HepG2 (cell line): Measurements from ENCODE around the gene MDFI. TPM values are rescaled to one million over a fixed set of nuclear protein-coding genes. Genes with fewer than 3 reads are reported as not detected.

Experiments used
- ATAC-seq: fragments of 200-7000 bp; cut with Tn5 transposase; 3 replicates; pipeline ENCODE4 v1.9.1; 2020; ENCODE audit warnings: mild to moderate bottlenecking, moderate library complexity
- BruUV-seq: library from RNA; stranded (reverse); fragments of 400-500 nt; replicated peaks from 2 replicates; lab custom pipeline; 2021; lab: Mats Ljungman, UMichigan
- CTCF ChIA-PET: fragments of 300-600 bp; formaldehyde crosslinking; extraction: SDS; loops from one replicate; lab custom pipeline; 2021; ENCODE audit warnings: low total read pairs, inconsistent platforms, low intra/inter-chr PET ratio; lab: Yijun Ruan, JAX
- POLR2A ChIA-PET: fragments of 350-600 bp; sonication (Branson Sonifier 250); formaldehyde crosslinking; loops from one replicate; lab custom pipeline; 2020; ENCODE audit warnings: antibody characterized with exemption, inconsistent platforms; lab: Yijun Ruan, JAX
- DNase-seq: peaks from one replicate; pipeline ENCODE4 v3.0.0-alpha.2; 2015; ENCODE audit warnings: low spot score
- FAIRE-seq: peaks from 3 replicates; lab custom pipeline; 2011; peaks lifted over from hg19 to GRCh38; lab: Jason Lieb, UNC
- H2AFZ ChIP-seq: one replicate; pipeline ENCODE4 v1.6.1; 2011; ENCODE audit warnings: low read length, inconsistent platforms
- H3K27ac ChIP-seq: fragments of 300-600 bp; 3 replicates; pipeline ENCODE4 v1.8.0; 2011; ENCODE audit warnings: mixed run types, mild to moderate bottlenecking, mixed read lengths, low read length, inconsistent platforms; ENCODE audit not compliant: insufficient read depth; ENCODE audit errors: extremely low read length
- H3K27me3 ChIP-seq, 2 experiments: fragments of 200-600 bp in 1 of 2; 2 replicates in 1 of 2; 3 replicates in 1 of 2; pipeline versions ENCODE4 v1.6.0 to v1.8.0; 2011; ENCODE audit warnings: low read length in 2 of 2, mild to moderate bottlenecking in 2 of 2, moderate library complexity in 2 of 2, inconsistent platforms in 1 of 2; ENCODE audit not compliant: insufficient read depth in 2 of 2, control insufficient read depth in 1 of 2
- H3K36me3 ChIP-seq, 2 experiments: fragments of 200-600 bp in 1 of 2; replicated peaks in 1 of 2; 2 replicates in 1 of 2; 3 replicates in 1 of 2; pipeline versions ENCODE4 v1.5.1 to v1.8.0; 2011; ENCODE audit warnings: low read length in 2 of 2, inconsistent platforms in 1 of 2; ENCODE audit not compliant: insufficient read depth in 2 of 2, control insufficient read depth in 1 of 2
- H3K4me1 ChIP-seq: 2 replicates; pipeline ENCODE4 v1.5.1; 2012; ENCODE audit warnings: low read length, inconsistent platforms; ENCODE audit not compliant: insufficient read depth
- H3K4me2 ChIP-seq: 2 replicates; pipeline ENCODE4 v1.6.0; 2011; ENCODE audit warnings: low read depth, low read length, inconsistent platforms
- H3K4me3 ChIP-seq, 3 experiments: fragments of 200-600 bp in 1 of 3; sonication (generic), shearing (Covaris generic) in 1 of 3; replicated peaks in 1 of 3; 2 replicates each; pipeline ENCODE4 v1.5.1; 2011 to 2016; ENCODE audit warnings: low read length in 3 of 3, inconsistent platforms in 2 of 3, low read depth in 2 of 3, mild to moderate bottlenecking in 2 of 3, control low read depth in 1 of 3, mixed read lengths in 1 of 3; ENCODE audit not compliant: insufficient read depth in 1 of 3
- H3K79me2 ChIP-seq: one replicate; pipeline ENCODE4 v1.6.1; 2011; ENCODE audit warnings: low read length, inconsistent platforms; ENCODE audit not compliant: insufficient read depth
- H3K9ac ChIP-seq: 2 replicates; pipeline ENCODE4 v1.6.0; 2011; ENCODE audit warnings: mild to moderate bottlenecking, low read depth, low read length, inconsistent platforms; ENCODE audit not compliant: insufficient read depth
- H3K9me3 ChIP-seq: 2 replicates; pipeline ENCODE4 v1.5.1; 2012; ENCODE audit warnings: mild to moderate bottlenecking, low read length
- H4K20me1 ChIP-seq: 2 replicates; pipeline ENCODE4 v1.6.0; 2011; ENCODE audit warnings: inconsistent platforms, mild to moderate bottlenecking, low read length, moderate library complexity; ENCODE audit not compliant: insufficient read depth
- AKNA ChIP-seq: sonication (generic); formaldehyde crosslinking; IDR thresholded peaks from 2 replicates; pipeline ENCODE4 v1.4.0; 2020; ENCODE audit warnings: missing genetic modification reagents, borderline replicate concordance
- FOXK2 ChIP-seq: fragments of 450-650 bp; IDR thresholded peaks from 2 replicates; pipeline ENCODE4 v1.6.1; 2016
- GZF1 ChIP-seq: sonication (generic); formaldehyde crosslinking; IDR thresholded peaks from 2 replicates; pipeline ENCODE4 v1.5.1; 2020; ENCODE audit warnings: mild to moderate bottlenecking, missing genetic modification reagents
- HMGXB4 ChIP-seq, 2 experiments: sonication (generic) in 1 of 2; formaldehyde crosslinking in 1 of 2; IDR thresholded peaks; 2 replicates each; pipeline versions ENCODE4 v1.4.0 to v1.6.1; 2018 to 2020; ENCODE audit warnings: missing genetic modification reagents in 2 of 2, borderline replicate concordance in 1 of 2, low read depth in 1 of 2, mild to moderate bottlenecking in 1 of 2, missing biosample characterization in 1 of 2
- RXRB ChIP-seq: IDR thresholded peaks from 2 replicates; pipeline ENCODE4 v1.6.1; 2016; ENCODE audit warnings: borderline replicate concordance, missing genetic modification reagents, missing compliant biosample characterization
- SRSF9 ChIP-seq: fragments of 200-400 bp; formaldehyde crosslinking; IDR thresholded peaks from 2 replicates; pipeline ENCODE4 v1.6.1; 2018; ENCODE audit warnings: borderline replicate concordance, mild to moderate bottlenecking, low read depth, low read length; ENCODE audit not compliant: insufficient read depth, poor library complexity, severe bottlenecking
- SSRP1 ChIP-seq: IDR thresholded peaks from 2 replicates; pipeline ENCODE4 v1.6.1; 2016; ENCODE audit warnings: control low read depth
- ZBTB20 ChIP-seq: sonication (generic); formaldehyde crosslinking; IDR thresholded peaks from 2 replicates; pipeline ENCODE4 v1.8.1; 2023; ENCODE audit warnings: missing genetic modification reagents, low read depth, mild to moderate bottlenecking, borderline replicate concordance
- ZNF367 ChIP-seq: sonication (generic); formaldehyde crosslinking; IDR thresholded peaks from 2 replicates; pipeline ENCODE4 v1.4.0; 2020; ENCODE audit warnings: missing genetic modification reagents, borderline replicate concordance
- ZNF567 ChIP-seq: sonication (generic); formaldehyde crosslinking; IDR thresholded peaks from 2 replicates; pipeline ENCODE4 v1.8.1; 2023; ENCODE audit warnings: mild to moderate bottlenecking, missing genetic modification reagents, borderline replicate concordance
- ZNF574 ChIP-seq: sonication (generic); formaldehyde crosslinking; IDR thresholded peaks from 2 replicates; pipeline ENCODE4 v1.4.0; 2020; ENCODE audit warnings: missing genetic modification reagents
- ZNF674 ChIP-seq: sonication (generic); formaldehyde crosslinking; IDR thresholded peaks from 2 replicates; pipeline ENCODE4 v1.5.0; 2020; ENCODE audit warnings: low read depth, mild to moderate bottlenecking, missing genetic modification reagents
- ZSCAN25 ChIP-seq: sonication (generic); formaldehyde crosslinking; IDR thresholded peaks from 2 replicates; pipeline ENCODE4 v1.8.0; 2022; ENCODE audit warnings: mild to moderate bottlenecking, missing genetic modification reagents
- WGBS: methylation state at CpG from one replicate; pipeline ENCODE4 v1.1.6; 2017; ENCODE audit warnings: low lambda C conversion rate; 5-methylcytosine and 5-hydroxymethylcytosine counted together
- in situ Hi-C: cut with HindIII; loops from 2 replicates; pipeline ENCODE4 v1.10.0; 2017; ENCODE audit warnings: low pct_unique_long_range_greater_than_20kb; ENCODE audit not compliant: extremely low pct_ligation_motif_present
- intact Hi-C: fragments of 100-400 bp; cut with micrococcal nuclease; formaldehyde crosslinking; loops from one replicate; pipeline ENCODE4 v1.10.0; 2022; ENCODE audit not compliant: unreplicated experiment
- polyA plus RNA-seq, 8 experiments: library from polyadenylated mRNA; depleted of rRNA in 3 of 8; stranded (reverse) in 7 of 8; unstranded in 1 of 8; fragments of >200 nt; fragmentation: Illumina TruSeq in 4 of 8; extraction: Trizol in 4 of 8; gene quantifications; 2 replicates each; pipeline versions ENCODE4 v1.2.1 to v1.2.3, GENCODE V29; 2011 to 2016; ENCODE audit warnings: low read depth in 4 of 8, missing spikeins in 1 of 8, mixed read lengths in 1 of 8; ENCODE audit not compliant: insufficient read depth in 1 of 8
- total RNA-seq, 5 experiments: library from RNA; depleted of rRNA; stranded (reverse); fragments of >200 nt; fragmentation: Illumina TruSeq; extraction: Trizol; gene quantifications; 2 replicates each; pipeline ENCODE4 v1.2.3, GENCODE V29; 2016; ENCODE audit warnings: low read depth in 1 of 5

Gene MDFI
- total and polyA plus RNA-seq, 2 of the 13 experiments (the other 11 are each of a cell fraction or from before 2014, with no cell fraction given) = 0.28 TPM; not detected in 1

GRCh38 chr6:41591859-41592502 is 46.3 kb upstream of the MDFI start:
- Histone ChIP-seq H3K9me3 (no peaks in the 10 kb centered on the region), H3K4me1 (peaks cover 19% of the 10 kb centered on the region), H2AFZ (no peak overlapping the region), H3K4me2 (no peak overlapping the region), H4K20me1 (peaks cover 9% of the 10 kb centered on the region; the same call in 1 of the 2 replicates), H3K27me3 (no peaks in the 10 kb centered on the region), H3K4me3 (no peak overlapping the region), H3K79me2 (no peaks in the 10 kb centered on the region), H3K27ac (no peak overlapping the region), H3K36me3 (peaks cover 49 to 91% of the 10 kb centered on the region in 2 experiments), H3K9ac (no peak overlapping the region)
- TSS peak; percentile 25 for BruUV-seq
- DNase-seq (peak; percentile 65), FAIRE-seq (peak; percentile 95), ATAC-seq (peak; percentile 73)
- 33% methylated on average over 7 of the region's 7 CpGs for WGBS
- ChIA-PET CTCF (interaction anchor here (0.9 to 4.5 kb wide), 8 partner anchors 9 to 224 kb away, joined by 3 to 66 read pairs (median 5); no protein-coding TSS in a partner anchor), POLR2A (interaction anchor here (1.1 kb wide), 1 partner anchor 13 kb away, joined by 3 read pairs; no protein-coding TSS in a partner anchor)
- intact Hi-C loops (loop anchor here (1.0 to 2.0 kb wide), 4 partner anchors 45 to 223 kb away; partner anchors contain the start of gene FOXP4), in situ Hi-C loops (loop anchor here (5.0 kb wide), 4 partner anchors 45 to 220 kb away; partner anchors contain the start of gene FOXP4)
- peak in 1 of 2 experiments; percentile 50; a peak in 1 of 4 replicates for TF ChIP-seq HMGXB4 (CRISPR knock-in tag; IDR thresholded peaks at IDR 0.05; ENCODE audit: borderline replicate concordance in 1 of 2, low read depth in 1 of 2)
- no peak for TF ChIP-seq FOXK2
- TF ChIP-seq SSRP1 = no peak
- no peak for TF ChIP-seq SRSF9
- no peak for TF ChIP-seq ZBTB20 (CRISPR knock-in tag)
- TF ChIP-seq GZF1 (CRISPR knock-in tag) = peak; percentile 94
- TF ChIP-seq AKNA (CRISPR knock-in tag) = no peak
- TF ChIP-seq RXRB = 0 out of 2 replicates have a peak, but pooled peaks have one; percentile 27
- TF ChIP-seq ZNF574 (CRISPR knock-in tag) = 0 out of 2 replicates have a peak, but pooled peaks have one; percentile 23
- TF ChIP-seq ZNF367 (CRISPR knock-in tag) = no peak
- no peak for TF ChIP-seq ZNF567 (CRISPR knock-in tag)
- TF ChIP-seq ZNF674 (CRISPR knock-in tag) = no peak
- TF ChIP-seq ZSCAN25 (CRISPR knock-in tag) = peak; percentile 87; the same call in 1 of the 2 replicates
